Hepatic stellate cell (primary cell): ENCODE results near the gene ITPA.
"Not testable (repeated sequence)": the region's sequence is repeated elsewhere in the genome, so short reads cannot be mapped to it uniquely, and the experiment has no call there.

Experiments used
- DNase-seq: peaks from one replicate; pipeline ENCODE4 v3.0.0; 2011; ENCODE audit warnings: low spot score

The ITPA gene

DNA sequence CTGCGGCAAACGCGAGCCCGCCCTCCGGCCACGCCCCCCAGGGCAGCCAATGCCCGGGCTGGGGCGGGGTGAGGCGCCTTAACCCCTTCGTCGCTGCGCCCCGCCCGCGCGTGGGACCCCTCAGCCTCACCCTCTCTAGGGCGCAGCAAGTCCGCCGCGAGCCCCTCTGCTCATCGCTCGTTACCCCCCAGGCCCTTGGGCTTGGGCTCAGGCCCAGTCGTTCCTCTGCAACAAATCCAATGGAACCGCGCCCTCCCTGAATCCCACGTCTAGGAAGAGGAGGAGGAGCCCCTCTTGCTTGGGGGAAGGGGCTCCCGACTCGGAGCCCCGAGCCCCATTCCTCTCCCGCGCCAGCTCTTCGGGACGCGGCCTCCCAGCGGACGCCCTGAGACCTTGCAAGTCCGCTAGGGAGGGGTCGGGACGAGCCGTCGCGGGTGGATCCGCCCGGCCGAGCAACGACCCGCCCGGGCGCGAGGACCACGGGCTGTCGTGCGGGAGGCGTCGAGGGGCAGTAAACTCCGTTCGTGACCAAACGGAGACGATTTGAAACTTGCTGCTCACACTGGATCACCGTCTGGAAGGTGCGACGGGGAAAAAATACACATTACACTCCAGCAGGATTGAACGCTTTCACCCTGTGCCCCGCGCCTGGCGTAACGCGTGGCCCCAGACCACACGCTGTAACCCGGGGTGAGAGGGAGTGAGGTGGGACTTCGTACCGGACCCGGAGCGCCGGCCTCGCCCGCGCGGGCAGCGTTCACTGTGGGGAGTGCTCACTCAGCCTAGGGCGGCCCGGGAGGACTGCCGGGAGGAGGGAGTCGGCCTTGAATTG lies 35.5 kb upstream of the ITPA start:
- DNase-seq, result peak; percentile 95

DNA sequence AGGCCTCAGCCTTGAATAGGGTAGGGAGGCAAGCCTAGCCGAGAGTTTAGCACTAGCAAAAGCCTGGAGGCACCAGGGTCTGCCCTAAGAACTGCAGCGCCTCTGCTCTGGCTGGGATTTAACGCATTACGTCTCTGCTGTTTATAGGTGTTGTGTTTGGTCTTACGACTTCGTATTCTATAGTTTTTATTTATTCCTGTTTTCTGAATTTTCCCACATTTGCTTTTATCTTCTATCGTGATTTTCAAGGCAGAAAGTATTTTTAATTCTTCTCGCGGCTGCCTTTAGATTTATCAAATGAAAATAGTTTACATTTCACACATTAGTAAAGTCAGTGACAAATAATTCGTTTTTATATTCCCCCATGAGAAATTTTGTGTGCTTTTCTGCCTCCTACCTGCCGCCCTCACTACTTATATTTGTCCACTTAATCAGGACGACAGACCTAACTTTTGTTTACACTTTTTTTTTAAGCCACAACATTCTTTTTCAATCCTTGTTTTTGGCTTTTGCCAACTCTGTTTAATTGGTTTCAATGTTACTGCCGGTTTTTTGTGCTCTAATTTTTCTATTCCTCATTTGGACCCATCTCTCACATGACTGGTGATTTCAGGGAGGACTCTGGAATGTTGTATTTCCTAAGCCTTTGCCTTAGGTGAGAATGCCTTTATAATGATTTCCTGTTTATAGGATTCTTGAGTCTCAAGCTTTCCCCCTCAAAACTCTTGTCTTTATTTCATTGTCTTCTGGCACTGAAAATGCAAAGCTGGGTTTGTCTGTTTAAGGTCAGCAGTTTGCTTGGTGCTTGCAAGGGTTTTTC lies 34.6 kb upstream of the ITPA start:
- no peak for DNase-seq

DNA sequence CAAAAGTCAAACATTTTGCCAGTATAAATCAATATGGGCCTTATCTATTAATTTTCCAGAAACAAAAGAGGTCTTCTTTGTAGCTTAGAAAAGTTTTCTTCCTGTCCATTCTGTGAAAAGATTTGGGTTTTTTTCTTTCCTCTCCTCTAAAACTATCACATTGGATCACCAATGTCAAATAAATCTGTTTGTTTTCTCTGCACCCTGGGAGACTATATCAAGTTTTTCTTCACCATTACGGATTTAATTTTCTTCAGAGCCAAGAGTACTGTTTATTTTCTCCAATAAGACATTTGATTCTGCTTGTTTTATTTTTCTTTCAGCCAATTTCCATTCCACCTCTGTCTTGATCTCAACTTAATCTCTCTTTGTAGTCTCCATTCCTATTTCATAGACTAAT lies 34.0 kb upstream of the ITPA start:
- no peak for DNase-seq

DNA sequence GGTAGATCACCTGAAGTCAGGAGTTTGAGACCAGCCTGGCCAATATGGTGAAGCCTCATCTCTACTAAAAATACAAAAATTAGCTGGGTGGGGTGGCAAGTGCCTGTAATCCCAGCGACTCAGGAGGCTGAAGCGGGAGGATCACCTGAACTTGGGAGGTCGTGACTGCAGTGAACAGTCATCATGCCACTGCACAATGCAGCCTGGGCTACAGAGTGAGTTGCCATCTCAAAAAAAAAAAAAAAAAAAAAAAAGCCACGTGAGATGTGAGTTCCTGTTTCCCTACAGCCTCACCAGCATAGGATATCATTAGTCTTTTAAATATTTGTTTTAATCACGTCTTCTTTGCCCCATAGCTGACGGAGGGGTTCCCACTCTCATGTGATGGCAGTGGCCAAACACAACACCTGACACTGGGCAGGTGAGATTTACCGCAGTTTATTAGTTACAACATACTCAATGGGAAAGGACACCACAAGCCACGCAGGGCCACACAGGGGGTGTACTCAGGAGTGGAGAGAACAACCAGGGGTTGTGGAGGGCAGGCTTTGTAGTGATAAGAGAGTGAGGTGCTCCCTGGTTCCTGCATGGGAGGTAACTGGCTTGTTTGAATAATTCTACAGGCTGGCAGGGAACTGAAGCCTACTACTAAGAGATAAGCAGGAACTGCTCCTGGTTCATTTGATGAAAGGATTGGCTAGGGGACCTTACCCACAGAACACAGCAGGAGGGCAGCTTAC lies 31.4 kb upstream of the ITPA start:
- DNase-seq, result no peak

DNA sequence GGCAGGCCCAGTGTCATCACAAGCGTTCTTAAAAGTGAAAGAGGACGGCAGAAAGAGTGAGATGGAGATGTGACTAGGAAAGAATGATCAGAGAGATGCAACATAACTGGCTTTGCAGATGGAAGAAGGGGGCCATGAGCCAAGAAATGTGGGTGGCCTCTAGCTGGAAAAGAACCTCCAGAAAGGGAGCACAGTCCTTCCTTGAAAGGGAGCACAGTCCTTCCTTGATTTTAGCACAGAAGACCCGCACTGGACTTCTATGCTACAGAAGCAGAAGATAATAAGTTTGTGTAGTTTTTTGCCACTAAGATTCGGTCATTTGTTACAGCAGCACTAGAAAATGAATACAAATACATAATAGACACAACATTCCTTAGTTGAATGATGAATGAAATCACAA lies 29.0 kb upstream of the ITPA start:
- no peak for DNase-seq

DNA sequence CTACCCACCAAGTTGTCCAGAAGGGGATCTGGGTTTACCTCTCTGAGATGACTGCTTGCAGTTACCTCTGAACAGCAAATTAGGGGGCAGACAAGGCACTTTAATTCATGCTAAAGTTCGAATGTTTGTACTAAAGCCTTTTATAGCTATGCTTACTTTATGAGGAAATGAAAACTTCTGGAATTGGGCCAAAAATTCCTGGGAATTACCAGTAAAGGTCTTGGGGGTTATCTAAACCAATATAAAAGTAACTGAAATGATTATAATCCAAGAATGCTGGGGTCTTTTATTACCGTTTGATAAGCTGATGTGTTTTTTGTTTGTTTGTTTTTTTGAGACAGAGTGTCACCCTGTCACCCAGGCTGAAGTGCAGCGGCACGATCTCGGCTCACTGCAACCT lies 28.0 kb upstream of the ITPA start:
- DNase-seq, result no peak

DNA sequence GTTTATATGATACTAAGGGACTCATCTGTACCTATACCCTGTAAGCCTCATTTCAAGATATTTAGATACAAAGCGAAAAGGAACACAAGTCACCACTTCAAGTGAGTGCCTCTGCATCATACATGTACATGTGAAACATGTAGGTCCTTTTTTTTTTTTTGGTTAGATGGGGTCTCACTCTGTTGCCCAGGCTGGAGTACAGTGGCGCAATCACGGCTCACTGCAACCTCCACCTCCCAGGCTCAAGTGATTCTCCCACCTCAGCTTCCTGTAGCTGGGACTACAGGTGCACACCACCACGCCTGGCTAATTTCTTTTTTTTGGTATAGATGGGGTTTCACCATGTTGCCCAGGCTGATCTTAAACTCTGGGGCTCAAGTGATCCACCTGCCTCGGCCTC lies 26.9 kb upstream of the ITPA start:
- DNase-seq, result not testable (repeated sequence)

DNA sequence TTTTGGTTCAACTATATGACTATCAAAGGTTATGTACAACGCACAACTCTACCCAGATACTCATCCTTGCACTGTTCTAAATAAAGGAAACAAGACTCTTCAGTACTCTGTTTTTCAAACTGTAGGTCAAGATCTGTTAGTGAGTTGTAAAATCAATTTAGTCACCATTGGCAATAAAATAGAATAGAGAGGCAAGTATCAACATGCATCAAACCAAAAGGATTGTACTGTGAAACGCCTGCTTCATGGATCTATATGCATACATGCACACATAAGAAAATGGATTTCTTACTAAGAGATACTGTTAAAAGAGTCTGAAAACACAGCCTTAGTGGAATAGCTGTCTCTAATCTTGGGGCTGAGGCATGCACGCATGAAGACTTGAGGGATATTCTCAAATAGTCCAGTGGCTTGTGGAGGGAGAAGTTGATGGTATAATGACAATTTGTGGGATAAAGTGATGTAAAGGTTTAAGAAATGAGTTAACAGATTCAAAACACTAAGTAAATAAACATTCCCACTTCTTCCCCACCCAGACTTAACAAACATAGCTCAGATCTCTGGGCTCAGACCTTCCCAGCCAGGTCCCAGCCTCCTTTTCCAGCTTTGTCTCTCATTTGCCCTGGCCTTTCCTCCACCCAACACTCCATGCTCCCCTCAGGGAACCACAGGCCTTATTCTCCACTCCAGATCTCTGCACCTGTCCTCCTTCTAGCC lies 25.2 kb upstream of the ITPA start:
- DNase-seq, result no peak

DNA sequence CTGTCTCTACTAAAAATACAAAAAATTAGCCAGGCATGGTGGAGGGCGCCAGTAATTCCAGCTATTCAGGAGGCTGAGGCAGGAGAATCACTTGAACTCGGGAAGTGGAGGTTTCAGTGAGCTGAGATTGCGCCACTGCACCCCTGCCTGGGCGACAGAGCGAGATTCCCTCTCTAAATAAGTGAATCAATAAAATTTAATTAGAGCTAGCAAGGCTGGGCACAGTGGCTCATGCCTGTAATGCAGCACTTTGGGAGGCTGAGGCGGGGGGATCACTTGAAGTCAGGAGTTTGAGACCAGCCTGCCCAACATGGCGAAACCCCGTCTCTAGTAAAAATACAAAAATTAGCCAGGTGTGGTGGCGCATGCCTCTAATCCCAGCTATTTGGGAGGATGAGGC lies 21.4 kb upstream of the ITPA start:
- not testable (repeated sequence) for DNase-seq

DNA sequence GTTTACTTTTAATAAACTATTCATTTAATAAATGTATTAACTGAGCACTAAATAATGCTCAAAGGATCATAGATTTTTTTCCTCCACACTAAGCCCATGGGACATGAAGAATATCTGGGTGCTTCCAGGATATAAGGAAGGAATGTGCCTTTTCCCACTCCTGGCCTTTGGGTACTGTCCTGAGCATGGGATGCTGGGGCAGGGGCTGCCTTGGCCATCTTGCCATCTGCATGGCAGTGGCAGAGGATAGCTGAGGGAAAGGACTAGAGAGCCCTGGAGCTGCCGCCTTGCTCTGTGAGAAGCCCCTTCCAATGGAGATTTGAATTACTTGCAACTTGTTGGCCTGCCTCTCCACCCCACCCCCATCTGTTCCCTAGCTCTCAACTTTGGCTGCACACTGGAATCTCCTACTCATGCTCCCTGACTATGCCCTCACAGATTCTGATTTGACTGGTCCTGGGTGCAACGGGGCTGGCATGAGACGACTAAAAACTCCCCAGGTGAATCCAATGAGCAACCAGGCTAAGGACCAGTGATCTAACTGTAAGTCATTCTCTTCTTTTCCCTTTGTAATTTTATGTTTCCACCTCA lies 20.4 kb upstream of the ITPA start:
- no peak for DNase-seq

DNA sequence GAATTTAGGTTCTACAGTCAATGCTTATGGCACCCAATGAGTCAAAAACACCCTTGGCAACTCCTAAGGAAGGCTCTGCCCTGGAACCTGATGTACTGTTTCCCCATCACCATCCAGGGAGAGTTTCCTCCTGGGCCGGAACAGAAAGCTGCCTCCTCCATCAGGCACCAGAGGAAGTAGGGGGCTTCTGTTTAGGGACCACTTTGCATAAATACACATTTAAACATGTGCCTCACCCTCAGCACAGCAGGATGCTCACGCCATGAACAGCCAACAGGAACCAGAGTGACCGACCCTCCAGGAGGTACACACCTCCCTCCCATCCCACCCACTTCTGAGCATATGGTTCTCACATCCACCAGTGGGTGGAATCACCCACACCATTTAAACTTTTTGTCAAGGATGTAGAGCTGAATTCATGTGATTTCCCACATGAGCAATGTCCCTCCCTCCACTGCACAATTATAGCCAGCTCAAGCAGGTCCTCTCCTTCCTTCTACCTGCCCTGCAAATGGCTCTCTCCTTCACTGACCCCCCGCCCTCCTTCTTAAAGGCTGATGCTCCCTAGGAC lies 19.7 kb upstream of the ITPA start:
- no peak for DNase-seq

DNA sequence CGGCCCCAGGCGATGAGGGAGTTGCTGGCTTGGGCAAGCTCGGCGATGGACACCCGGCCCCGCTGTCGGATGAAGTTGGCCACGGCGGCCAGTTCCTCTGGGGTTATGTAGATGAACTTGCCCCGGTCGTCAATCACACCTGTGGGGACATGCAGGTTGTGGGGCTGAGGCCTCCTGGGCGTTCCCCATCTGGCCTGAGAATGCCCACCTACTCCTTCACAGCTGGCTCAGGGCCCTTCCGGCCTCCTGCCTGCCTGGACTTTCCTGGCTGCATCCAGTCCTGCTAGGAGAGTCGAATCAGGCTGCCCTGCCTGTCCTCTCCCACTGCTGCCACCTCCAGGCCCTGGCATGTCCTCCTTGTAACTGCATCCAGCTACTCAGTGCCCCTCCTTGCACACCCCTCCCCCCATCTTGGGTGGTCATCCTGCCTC lies 18.6 kb upstream of the ITPA start:
- DNase-seq, result no peak

DNA sequence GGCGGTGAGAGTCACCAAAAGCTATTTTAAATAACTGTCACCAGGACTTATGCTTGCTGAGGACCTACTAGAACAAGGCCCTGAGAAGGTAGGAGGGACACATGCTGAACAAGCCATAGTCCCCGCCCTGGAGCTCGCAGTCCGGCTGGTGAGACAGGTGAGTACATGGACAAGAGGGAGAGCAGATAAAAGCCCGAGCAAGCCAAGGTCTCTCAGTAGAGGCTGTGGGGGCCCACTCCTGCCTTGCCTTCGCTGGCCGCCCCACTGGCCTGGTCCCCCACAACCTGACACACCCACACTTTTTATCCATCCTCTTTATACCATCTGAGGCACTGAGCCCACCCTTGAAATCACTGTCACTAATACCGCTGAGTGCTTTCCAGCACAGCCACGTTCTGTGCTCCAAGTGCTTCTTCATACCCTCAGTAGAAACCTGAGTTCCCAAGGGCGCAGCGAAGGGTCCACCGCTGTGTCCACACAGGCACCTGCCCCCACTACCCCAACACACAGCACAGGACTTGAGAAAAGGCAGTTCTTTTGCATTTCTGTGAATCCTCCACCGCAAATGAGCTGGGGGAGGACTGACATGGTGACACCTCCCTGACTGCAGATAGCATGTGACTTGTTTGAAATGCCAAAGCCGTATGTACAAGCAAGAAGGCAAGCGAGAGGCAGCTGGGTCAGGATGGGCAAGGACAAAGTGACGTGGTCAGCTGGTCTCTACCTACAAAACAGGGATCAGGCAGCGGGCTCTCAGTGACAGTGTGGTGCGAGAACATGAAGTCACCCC lies 16.9 kb upstream of the ITPA start:
- no peak for DNase-seq

DNA sequence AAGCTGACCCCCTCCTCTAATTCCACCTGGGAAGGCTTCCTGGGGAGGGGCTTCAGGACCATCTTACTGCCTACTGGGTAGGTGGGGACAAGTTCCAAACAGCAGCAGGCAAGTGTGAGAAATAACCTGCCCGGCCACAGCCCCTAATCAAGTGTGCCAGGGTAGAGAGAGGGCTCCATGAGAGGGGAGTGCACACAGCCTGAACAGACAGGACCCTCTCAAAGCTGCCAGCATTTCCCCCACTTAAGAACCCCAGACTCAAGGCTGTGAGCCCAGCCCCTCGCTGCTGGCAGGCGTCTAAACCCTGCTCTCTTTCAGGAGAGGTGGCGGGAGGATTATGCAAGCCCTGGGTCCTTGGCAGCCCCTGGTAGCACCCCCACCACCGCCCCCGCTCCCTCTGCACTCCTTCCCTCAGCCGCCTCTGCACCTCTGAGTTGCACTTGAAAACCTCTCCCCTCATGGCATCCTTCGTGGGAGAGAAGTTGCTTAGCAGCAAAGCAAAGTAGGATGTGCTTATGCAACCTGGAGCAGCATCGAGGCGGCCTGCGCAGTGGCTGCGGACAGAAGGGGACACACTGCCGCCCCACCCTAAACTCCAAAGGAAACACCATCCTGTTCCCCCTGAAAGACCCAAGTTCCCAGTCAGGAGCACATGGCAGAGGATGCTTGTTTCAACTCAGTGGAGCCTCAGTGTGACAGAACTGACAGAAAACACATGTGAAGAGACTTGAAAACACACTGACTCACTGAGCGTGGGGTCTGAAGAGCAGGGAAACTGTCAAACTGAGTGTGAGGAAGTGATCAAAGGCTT lies 15.3 kb upstream of the ITPA start:
- DNase-seq, result no peak

DNA sequence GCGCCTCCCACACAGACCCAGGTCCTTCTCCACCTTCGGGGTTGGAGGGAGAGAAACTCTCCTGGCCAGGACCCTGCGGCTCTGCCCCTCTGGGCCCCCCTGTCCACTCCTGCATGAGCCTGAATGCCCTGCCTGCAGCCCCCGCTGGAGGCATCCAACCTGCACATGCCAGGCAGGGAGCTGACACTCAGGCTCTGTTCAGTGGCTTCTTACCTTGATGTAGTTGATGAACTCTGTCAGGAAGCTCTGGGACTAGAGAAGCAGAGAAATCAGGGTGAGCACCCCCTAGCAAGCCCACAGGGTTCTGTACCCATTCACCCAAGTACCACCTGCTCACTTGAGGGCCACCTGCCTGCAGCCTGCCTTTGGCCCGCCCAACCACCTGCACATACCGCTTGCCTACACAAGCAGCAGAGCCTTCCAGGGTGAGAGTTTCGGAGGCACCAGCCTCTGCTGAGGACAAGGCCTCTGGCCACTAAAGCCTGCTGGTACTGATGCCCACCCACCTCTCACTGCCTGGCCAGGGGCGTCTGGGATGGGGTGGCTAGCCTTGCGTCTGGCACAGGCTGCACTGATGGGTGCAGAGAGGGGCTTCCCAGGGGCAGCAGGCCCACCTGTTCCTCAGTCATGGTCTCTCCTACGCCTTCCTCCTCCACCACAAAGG lies 14.5 kb upstream of the ITPA start:
- no peak for DNase-seq

DNA sequence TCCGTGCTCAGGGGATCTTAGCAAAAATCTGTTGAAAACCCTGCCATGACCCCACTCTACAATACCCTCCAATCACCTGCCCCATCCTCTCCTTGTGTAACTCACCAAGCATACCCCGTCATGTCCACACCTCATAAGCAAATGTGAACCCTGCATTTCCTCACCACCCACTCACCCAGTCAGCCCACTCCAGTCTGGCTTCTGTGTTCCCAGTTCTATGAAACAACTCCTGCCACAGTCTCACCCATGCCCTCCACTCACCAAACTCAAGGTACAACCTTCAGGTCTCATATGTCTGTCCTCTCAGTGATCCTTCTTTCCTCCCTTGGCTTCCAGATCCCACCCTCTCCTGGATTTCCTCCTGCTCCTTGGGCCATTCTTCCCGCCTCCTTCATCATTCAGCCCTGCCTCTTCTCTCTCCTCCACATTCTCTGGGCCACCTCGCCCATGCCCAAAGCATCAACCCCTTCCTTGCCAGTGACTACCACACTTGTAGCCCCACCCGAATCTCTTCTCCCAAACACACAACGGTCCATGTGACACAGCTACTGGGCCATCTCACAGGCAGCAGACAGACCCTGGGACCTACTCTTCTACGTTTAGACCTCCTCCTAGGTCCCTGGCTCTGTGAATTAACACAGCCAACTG lies 13.6 kb upstream of the ITPA start:
- DNase-seq, result no peak

DNA sequence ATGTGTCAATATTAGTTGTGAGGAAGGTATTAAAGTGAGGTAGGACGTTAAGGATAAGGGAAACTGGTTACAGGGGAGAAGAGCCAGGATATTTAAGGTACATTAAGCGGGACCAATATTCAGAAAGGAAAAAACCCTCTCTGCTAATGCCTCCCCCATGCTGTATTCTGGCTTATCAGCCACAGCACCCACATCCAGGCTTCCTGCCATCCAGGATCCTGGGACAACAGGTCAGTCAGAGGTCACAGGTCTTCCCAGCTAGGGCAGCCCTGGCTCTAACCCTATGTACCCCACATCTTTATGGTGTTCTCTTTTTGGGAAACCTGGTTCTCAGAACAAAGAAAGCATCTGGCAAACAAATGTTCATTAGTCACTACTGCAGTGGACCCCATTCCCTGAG lies 10.1 kb upstream of the ITPA start:
- no peak for DNase-seq

DNA sequence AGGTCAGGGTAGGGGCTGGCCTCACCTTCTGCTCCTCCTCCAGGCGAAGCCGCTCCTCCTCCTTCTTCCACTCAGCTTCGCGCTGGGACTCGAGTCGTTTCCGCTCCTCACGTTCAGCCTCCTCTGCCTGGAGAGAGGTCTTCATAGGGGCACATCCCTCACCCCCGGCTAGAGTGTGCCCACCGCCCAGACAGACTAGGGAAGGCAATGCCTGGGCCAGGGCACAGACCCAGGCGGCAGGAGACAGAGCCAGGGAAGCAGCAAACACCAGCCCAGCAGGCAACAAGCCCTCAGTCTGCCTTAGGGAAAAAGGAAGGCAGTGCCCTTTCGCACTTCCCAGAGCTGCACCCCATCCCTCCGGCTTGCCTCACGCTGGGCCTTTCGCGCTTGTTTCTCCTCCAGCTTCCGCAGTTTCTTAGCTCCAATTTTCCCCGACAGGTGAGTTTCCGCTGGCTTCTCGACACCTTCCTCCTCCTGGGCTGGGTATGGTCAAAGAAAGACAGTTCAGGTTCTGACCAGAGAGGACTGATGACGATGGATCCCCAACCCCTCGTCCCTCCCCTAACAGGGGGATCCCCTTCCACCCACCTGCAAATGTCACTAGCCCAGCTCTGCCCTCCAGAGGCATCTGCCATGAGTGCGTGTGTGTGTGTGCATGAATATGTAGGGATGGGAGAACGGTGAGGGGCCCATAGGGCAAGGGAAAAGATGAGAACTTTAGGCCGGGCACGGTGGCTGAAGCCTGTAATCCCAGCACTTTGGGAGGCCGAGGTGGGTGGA lies 9.1 kb upstream of the ITPA start:
- DNase-seq, result no peak
